H1 (cell line): Measurements from ENCODE around the gene RNF10.

ENCODE experiments used
- ASH2L ChIP-seq: fragments of 200-600, 300-600 bp; sonication (generic); IDR thresholded peaks from one replicate; pipeline ENCODE4 v1.7.1; 2017; ENCODE audit warnings: low read length
- CHD2 ChIP-seq: IDR thresholded peaks from 2 replicates; pipeline ENCODE4 v1.6.1; 2012; ENCODE audit warnings: low read length, improper control_type of control experiment
- EP300 ChIP-seq, 2 experiments: IDR thresholded peaks; 1 replicate in 1 of 2; 2 replicates in 1 of 2; pipeline ENCODE4 v1.6.1; 2011 to 2012; ENCODE audit warnings: low read depth in 2 of 2, low read length in 2 of 2, mild to moderate bottlenecking in 2 of 2, borderline replicate concordance in 1 of 2, inconsistent platforms in 1 of 2, moderate library complexity in 1 of 2
- EZH2 ChIP-seq: fragments of 200-600 bp; sonication (generic); IDR thresholded peaks from 2 replicates; pipeline ENCODE4 v1.7.1; 2012; ENCODE audit warnings: low read depth, mild to moderate bottlenecking, moderate library complexity, low read length, inconsistent platforms; ENCODE audit not compliant: severe bottlenecking
- HDAC2 ChIP-seq, 2 experiments: fragments of 300-600 bp in 1 of 2; sonication (generic) in 1 of 2; IDR thresholded peaks; 2 replicates each; pipeline ENCODE4 v1.6.1; 2011 to 2012; ENCODE audit warnings: low read depth in 2 of 2, low read length in 2 of 2, mild to moderate bottlenecking in 2 of 2, moderate library complexity in 2 of 2, borderline replicate concordance in 1 of 2, inconsistent platforms in 1 of 2
- JUND ChIP-seq: IDR thresholded peaks from 2 replicates; pipeline ENCODE4 v1.6.1; 2011; ENCODE audit warnings: mild to moderate bottlenecking, improper control_type of control experiment, low read length
- POLR2A ChIP-seq, 2 experiments: IDR thresholded peaks; 1 replicate in 1 of 2; 2 replicates in 1 of 2; pipeline ENCODE4 v1.6.1; 2011; ENCODE audit warnings: low read depth in 2 of 2, low read length in 2 of 2, mild to moderate bottlenecking in 2 of 2; ENCODE audit errors: control extremely low read depth in 1 of 2
- POLR2AphosphoS5 ChIP-seq: IDR thresholded peaks from 2 replicates; pipeline ENCODE4 v1.6.1; 2011; ENCODE audit warnings: low read depth, low read length
- SIX5 ChIP-seq: IDR thresholded peaks from 2 replicates; pipeline ENCODE4 v1.6.1; 2011; ENCODE audit warnings: mild to moderate bottlenecking, low read depth, low read length
- TBP ChIP-seq: IDR thresholded peaks from 2 replicates; pipeline ENCODE4 v1.6.1; 2011; ENCODE audit warnings: low read depth, low read length, improper control_type of control experiment
- ZNF274 ChIP-seq: IDR thresholded peaks from 2 replicates; pipeline ENCODE4 v1.7.0; 2012; ENCODE audit warnings: low read length, borderline replicate concordance; ENCODE audit errors: extremely low read depth
- TF ChIP-seq, protein P1 (sequence below), 3 experiments: IDR thresholded peaks; 1 replicate in 2 of 3; 2 replicates in 1 of 3; pipeline versions ENCODE4 v1.5.1 to v1.6.1; 2011; ENCODE audit warnings: low read length in 3 of 3, mild to moderate bottlenecking in 3 of 3, inconsistent platforms in 2 of 3, low read depth in 1 of 3, moderate library complexity in 1 of 3; ENCODE audit not compliant: insufficient read depth in 1 of 3; ENCODE audit errors: control extremely low read depth in 1 of 3

DNA sequence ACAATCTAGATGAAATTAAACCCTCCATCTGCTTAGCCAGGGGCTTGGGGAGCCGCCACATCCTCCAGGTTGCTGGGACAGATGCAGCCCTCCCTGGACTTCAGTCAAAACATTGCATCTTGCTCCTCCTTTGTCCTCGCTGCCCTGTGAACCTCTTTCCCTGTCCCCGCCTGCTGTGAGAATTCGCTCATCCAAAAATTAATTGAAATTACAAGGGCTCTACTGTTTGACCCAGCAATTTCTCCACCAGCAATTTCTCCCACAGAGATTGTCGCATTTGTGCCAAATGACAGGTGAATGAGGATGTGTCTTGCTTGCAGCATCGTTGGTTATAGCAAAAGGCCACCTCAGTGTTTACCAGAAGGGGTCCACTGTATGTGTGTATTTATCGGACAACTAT lies 52.0 kb downstream of the RNF10 start:
- TF ChIP-seq, protein P1, sequence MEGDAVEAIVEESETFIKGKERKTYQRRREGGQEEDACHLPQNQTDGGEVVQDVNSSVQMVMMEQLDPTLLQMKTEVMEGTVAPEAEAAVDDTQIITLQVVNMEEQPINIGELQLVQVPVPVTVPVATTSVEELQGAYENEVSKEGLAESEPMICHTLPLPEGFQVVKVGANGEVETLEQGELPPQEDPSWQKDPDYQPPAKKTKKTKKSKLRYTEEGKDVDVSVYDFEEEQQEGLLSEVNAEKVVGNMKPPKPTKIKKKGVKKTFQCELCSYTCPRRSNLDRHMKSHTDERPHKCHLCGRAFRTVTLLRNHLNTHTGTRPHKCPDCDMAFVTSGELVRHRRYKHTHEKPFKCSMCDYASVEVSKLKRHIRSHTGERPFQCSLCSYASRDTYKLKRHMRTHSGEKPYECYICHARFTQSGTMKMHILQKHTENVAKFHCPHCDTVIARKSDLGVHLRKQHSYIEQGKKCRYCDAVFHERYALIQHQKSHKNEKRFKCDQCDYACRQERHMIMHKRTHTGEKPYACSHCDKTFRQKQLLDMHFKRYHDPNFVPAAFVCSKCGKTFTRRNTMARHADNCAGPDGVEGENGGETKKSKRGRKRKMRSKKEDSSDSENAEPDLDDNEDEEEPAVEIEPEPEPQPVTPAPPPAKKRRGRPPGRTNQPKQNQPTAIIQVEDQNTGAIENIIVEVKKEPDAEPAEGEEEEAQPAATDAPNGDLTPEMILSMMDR (IDR thresholded peaks at IDR 0.05; ENCODE audit: control extremely low read depth in 1 of 3, insufficient read depth in 1 of 3, low read depth in 1 of 3, low read length in 3 of 3), result no peak
- TF ChIP-seq TBP, result no peak
- no peak for TF ChIP-seq EZH2
- TF ChIP-seq EP300 (IDR thresholded peaks at IDR 0.05; ENCODE audit: borderline replicate concordance in 1 of 2, low read depth in 2 of 2, low read length in 2 of 2), result no peak
- no peak for TF ChIP-seq HDAC2 (IDR thresholded peaks at IDR 0.05; ENCODE audit: borderline replicate concordance in 1 of 2, low read depth in 2 of 2, low read length in 2 of 2)
- TF ChIP-seq CHD2, result no peak
- TF ChIP-seq JUND, result no peak
- TF ChIP-seq POLR2AphosphoS5, result no peak
- TF ChIP-seq SIX5, result no peak
- no peak for TF ChIP-seq ZNF274
- TF ChIP-seq ASH2L, result no peak
- no peak for TF ChIP-seq POLR2A (IDR thresholded peaks at IDR 0.05; ENCODE audit: control extremely low read depth in 1 of 2, low read depth in 2 of 2, low read length in 2 of 2)
